Bronchial epithelial cell (primary cell): ENCODE data around the gene JARID2. TPM values are rescaled to one million over a fixed set of nuclear protein-coding genes. Genes with fewer than 3 reads are reported as not detected.

ENCODE experiments used
- DNase-seq: peaks from one replicate; pipeline ENCODE4 v3.0.0-alpha.2; 2010; ENCODE audit warnings: low read depth
- FAIRE-seq: peaks from 2 replicates; lab custom pipeline; 2011; peaks lifted over from hg19 to GRCh38; lab: Jason Lieb, UNC
- H3K27me3 ChIP-seq: 2 replicates; pipeline ENCODE4 v1.5.1; 2011; ENCODE audit warnings: low read length; ENCODE audit not compliant: control insufficient read depth, insufficient read depth
- H3K36me3 ChIP-seq: 2 replicates; pipeline ENCODE4 v1.5.1; 2011; ENCODE audit warnings: low read length; ENCODE audit not compliant: control insufficient read depth, insufficient read depth
- H3K4me3 ChIP-seq: 2 replicates; pipeline ENCODE4 v1.5.1; 2011; ENCODE audit warnings: mild to moderate bottlenecking, low read depth, low read length, control low read depth
- total RNA-seq: library from RNA; depleted of rRNA; stranded (reverse); fragments of >200 nt; gene quantifications from 2 replicates; pipeline ENCODE4 v1.2.1, GENCODE V29; 2014
- TF ChIP-seq, protein P1 (sequence below): IDR thresholded peaks from 2 replicates; pipeline ENCODE4 v1.5.1; 2011; ENCODE audit warnings: mild to moderate bottlenecking, moderate library complexity, low read length, control low read depth, inconsistent platforms; ENCODE audit not compliant: insufficient read depth, severe bottlenecking

JARID2 gene
- total RNA-seq, 1 donor from 2014 or later, result 29.2 TPM

DNA sequence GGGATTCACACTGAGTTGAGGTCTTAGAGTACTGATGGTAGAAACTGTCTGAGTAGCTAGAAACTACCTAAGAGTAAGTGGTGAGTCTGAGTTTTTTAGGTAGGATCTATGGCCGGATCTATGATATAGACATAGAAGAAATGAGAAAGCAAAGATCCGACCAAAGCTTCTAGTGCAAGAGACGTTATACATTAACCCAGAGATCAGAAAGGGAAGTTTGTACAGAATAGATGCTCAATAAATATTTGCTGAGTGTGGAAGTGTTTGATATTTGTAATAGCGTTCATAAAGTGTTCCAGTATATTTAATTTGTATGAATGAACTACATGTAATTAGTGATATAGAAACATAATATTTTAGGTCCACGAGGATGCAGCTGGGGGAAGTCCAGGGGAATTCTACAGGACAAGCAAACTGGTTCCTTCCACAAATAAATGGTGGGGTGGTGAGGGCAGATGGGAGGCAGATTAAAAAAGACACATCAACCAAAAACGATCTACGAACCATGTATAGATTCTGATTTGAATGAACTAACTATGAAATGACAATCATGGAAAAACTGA, 31.9 kb upstream of the JARID2 start:
- Histone ChIP-seq H3K27me3 (no peaks in the 10 kb centered on the region), H3K36me3 (no peaks in the 10 kb centered on the region), H3K4me3 (no peak overlapping the region)
- FAIRE-seq (no peak), DNase-seq (no peak)
- TF ChIP-seq, protein P1, sequence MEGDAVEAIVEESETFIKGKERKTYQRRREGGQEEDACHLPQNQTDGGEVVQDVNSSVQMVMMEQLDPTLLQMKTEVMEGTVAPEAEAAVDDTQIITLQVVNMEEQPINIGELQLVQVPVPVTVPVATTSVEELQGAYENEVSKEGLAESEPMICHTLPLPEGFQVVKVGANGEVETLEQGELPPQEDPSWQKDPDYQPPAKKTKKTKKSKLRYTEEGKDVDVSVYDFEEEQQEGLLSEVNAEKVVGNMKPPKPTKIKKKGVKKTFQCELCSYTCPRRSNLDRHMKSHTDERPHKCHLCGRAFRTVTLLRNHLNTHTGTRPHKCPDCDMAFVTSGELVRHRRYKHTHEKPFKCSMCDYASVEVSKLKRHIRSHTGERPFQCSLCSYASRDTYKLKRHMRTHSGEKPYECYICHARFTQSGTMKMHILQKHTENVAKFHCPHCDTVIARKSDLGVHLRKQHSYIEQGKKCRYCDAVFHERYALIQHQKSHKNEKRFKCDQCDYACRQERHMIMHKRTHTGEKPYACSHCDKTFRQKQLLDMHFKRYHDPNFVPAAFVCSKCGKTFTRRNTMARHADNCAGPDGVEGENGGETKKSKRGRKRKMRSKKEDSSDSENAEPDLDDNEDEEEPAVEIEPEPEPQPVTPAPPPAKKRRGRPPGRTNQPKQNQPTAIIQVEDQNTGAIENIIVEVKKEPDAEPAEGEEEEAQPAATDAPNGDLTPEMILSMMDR, result no peak

GRCh38 chr6:15218401-15218800, 27.5 kb upstream of the JARID2 start:
- FAIRE-seq, result no peak
- TF ChIP-seq, protein P1, result no peak
- H3K27me3 ChIP-seq, result no peaks in the 10 kb centered on the region

GRCh38 chr6:15220062-15220461, 25.8 kb upstream of the JARID2 start:
- TF ChIP-seq, protein P1, result no peak
- H3K4me3 ChIP-seq, result no peak overlapping the region
- DNase-seq (no peak), FAIRE-seq (no peak)
- H3K27me3 ChIP-seq, result no peaks in the 10 kb centered on the region
- no peaks in the 10 kb centered on the region for H3K36me3 ChIP-seq

More at GRCh38 chr6:15218401-15218800, 27.5 kb upstream of the JARID2 start:
- H3K36me3 ChIP-seq, result no peaks in the 10 kb centered on the region
- no peak overlapping the region for H3K4me3 ChIP-seq
- DNase-seq, result no peak

GRCh38 chr6:15227827-15228318, 18.0 kb upstream of the JARID2 start:
- Histone ChIP-seq H3K4me3 (no peak overlapping the region), H3K36me3 (no peaks in the 10 kb centered on the region), H3K27me3 (no peaks in the 10 kb centered on the region)
- TF ChIP-seq, protein P1, result no peak
- FAIRE-seq (no peak), DNase-seq (no peak)

- TF ChIP-seq, protein P1, result no peak
- H3K27me3 ChIP-seq, result no peaks in the 10 kb centered on the region
- no peak overlapping the region for H3K4me3 ChIP-seq
- FAIRE-seq, result no peak
- no peak for DNase-seq
- no peaks in the 10 kb centered on the region for H3K36me3 ChIP-seq
Measured at GRCh38 chr6:15230827-15231226, 15.0 kb upstream of the JARID2 start.
